ENCODE data around the gene NT5C3A. TPM values are rescaled to one million over a fixed set of nuclear protein-coding genes. Genes with fewer than 3 reads are reported as not detected.

NT5C3A gene
- total RNA-seq, 3 donors from 2014 or later, result 22.2 to 42.3 (median 27.5) TPM

GRCh38 chr7:33054261-33054964, 8.2 kb downstream of the NT5C3A start:
- intact Hi-C loops (cut with DNase I; ENCODE audit: low total_unique reads), result no loop called here
- H3K36me3 ChIP-seq, result no peaks in the 10 kb centered on the region

GRCh38 chr7:33053721-33054120, 8.9 kb downstream of the NT5C3A start:
- Histone ChIP-seq H3K36me3 (no peaks in the 10 kb centered on the region), H3K27me3 (no peaks in the 10 kb centered on the region), H3K27ac (no peak overlapping the region), H3K9me3 (no peaks in the 10 kb centered on the region), H3K4me1 (peaks cover 0 to 3% of the 10 kb centered on the region in 2 donors), H3K4me3 (no peak overlapping the region)
- DNase-seq (ENCODE audit: low spot score in 2 of 2), result no peak
- no peak for TF ChIP-seq POLR2A (IDR thresholded peaks at IDR 0.05)
- TF ChIP-seq POLR2AphosphoS5 (IDR thresholded peaks at IDR 0.05), result no peak
- TF ChIP-seq CTCF (IDR thresholded peaks at IDR 0.05), result no peak
- intact Hi-C loops (cut with DNase I; ENCODE audit: low total_unique reads), result no loop called here

More at GRCh38 chr7:33054261-33054964, 8.2 kb downstream of the NT5C3A start:
- Histone ChIP-seq H3K4me3 (no peak overlapping the region), H3K9me3 (no peaks in the 10 kb centered on the region), H3K4me1 (peaks cover 0 to 3% of the 10 kb centered on the region in 2 donors), H3K27me3 (no peaks in the 10 kb centered on the region), H3K27ac (no peak overlapping the region)
- no peak for DNase-seq (ENCODE audit: low spot score in 2 of 2)
- no peak for TF ChIP-seq POLR2A (IDR thresholded peaks at IDR 0.05)
- no peak for TF ChIP-seq POLR2AphosphoS5 (IDR thresholded peaks at IDR 0.05)
- TF ChIP-seq CTCF (IDR thresholded peaks at IDR 0.05), result no peak

GRCh38 chr7:33050535-33051318, 11.8 kb downstream of the NT5C3A start:
- no peak for DNase-seq (ENCODE audit: low spot score in 2 of 2)
- Histone ChIP-seq H3K36me3 (no peaks in the 10 kb centered on the region), H3K4me3 (peak overlapping the region in 1 of 3 donors; percentile 3), H3K27me3 (no peaks in the 10 kb centered on the region), H3K4me1 (peaks cover 0 to 3% of the 10 kb centered on the region in 2 donors), H3K27ac (peak overlapping the region; percentile 6 to 31), H3K9me3 (no peaks in the 10 kb centered on the region)
- TF ChIP-seq POLR2A (IDR thresholded peaks at IDR 0.05) (no peak), POLR2AphosphoS5 (IDR thresholded peaks at IDR 0.05) (no peak), CTCF (IDR thresholded peaks at IDR 0.05) (peak in 2 of 3 donors; percentile 66 to 69)
- intact Hi-C loops (cut with DNase I; ENCODE audit: low total_unique reads), result no loop called here

- H3K27me3 ChIP-seq, result no peaks in the 10 kb centered on the region
- no peak for TF ChIP-seq CTCF (IDR thresholded peaks at IDR 0.05)
- no peak for TF ChIP-seq POLR2AphosphoS5 (IDR thresholded peaks at IDR 0.05)
- TF ChIP-seq POLR2A (IDR thresholded peaks at IDR 0.05), result no peak
- no peaks in the 10 kb centered on the region for H3K9me3 ChIP-seq
- no peak overlapping the region for H3K4me3 ChIP-seq
- peaks cover 0 to 3% of the 10 kb centered on the region in 2 donors for H3K4me1 ChIP-seq
- intact Hi-C loops (cut with DNase I; ENCODE audit: low total_unique reads), result no loop called here
- no peaks in the 10 kb centered on the region for H3K36me3 ChIP-seq
- no peak for DNase-seq (ENCODE audit: low spot score in 2 of 2)
- H3K27ac ChIP-seq, result no peak overlapping the region
These were observed 13.9 kb downstream of the NT5C3A start for GRCh38 chr7:33048704-33049103.

- intact Hi-C loops (cut with DNase I; ENCODE audit: low total_unique reads), result no loop called here
- Histone ChIP-seq H3K36me3 (no peaks in the 10 kb centered on the region), H3K27ac (no peak overlapping the region), H3K9me3 (no peaks in the 10 kb centered on the region), H3K27me3 (no peaks in the 10 kb centered on the region), H3K4me3 (no peak overlapping the region), H3K4me1 (peaks cover 0 to 3% of the 10 kb centered on the region in 2 donors)
- no peak for TF ChIP-seq POLR2AphosphoS5 (IDR thresholded peaks at IDR 0.05)
- TF ChIP-seq CTCF (IDR thresholded peaks at IDR 0.05), result no peak
- no peak for TF ChIP-seq POLR2A (IDR thresholded peaks at IDR 0.05)
- no peak for DNase-seq (ENCODE audit: low spot score in 2 of 2)
These were observed 14.3 kb downstream of the NT5C3A start for GRCh38 chr7:33048257-33048656.
